T-helper 2 cell treated with Interferon-gamma antibody and Interleukin-4, amounts not matched to agents 5 μg/mL and 100 μg/mL, for 36 hours (primary cell): Measurements from ENCODE around the gene FAHD1.
A peak's percentile ranks its signal among the peaks of the same experiment; 100 is the strongest.
"Not testable (repeated sequence)": the region's sequence is repeated elsewhere in the genome, so short reads cannot be mapped to it uniquely, and the experiment has no call there.

Experiments
- DNase-seq: peaks from one replicate; pipeline ENCODE4 v3.0.0; 2021; ENCODE audit warnings: low spot score
- H3K27ac Mint-ChIP-seq: one replicate; pipeline ENCODE4 v1.8.0; 2021; ENCODE audit warnings: mild to moderate bottlenecking, mixed read lengths
- H3K27me3 Mint-ChIP-seq: one replicate; pipeline ENCODE4 v1.8.0; 2021; ENCODE audit warnings: low read depth, mixed read lengths
- H3K36me3 Mint-ChIP-seq: one replicate; pipeline ENCODE4 v1.8.0; 2021; ENCODE audit warnings: low read depth, mixed read lengths
- H3K4me1 Mint-ChIP-seq: one replicate; pipeline ENCODE4 v1.8.0; 2021; ENCODE audit warnings: low read depth, mixed read lengths
- H3K4me3 Mint-ChIP-seq: one replicate; pipeline ENCODE4 v1.8.0; 2022; ENCODE audit warnings: mild to moderate bottlenecking, moderate library complexity, mixed read lengths
- H3K9me3 Mint-ChIP-seq: one replicate; pipeline ENCODE4 v1.8.0; 2021; ENCODE audit warnings: mixed read lengths

The FAHD1 gene

GRCh38 chr16:1793578-1794220 lies 33.3 kb upstream of the FAHD1 start, which contains the start of gene IGFALS:
IGFALS (minus strand) TSS chr16:1793705; CDS start chr16:1793652, 53 bp downstream.
- H3K36me3 Mint-ChIP-seq: peaks cover 6% of the 10 kb centered on the region
- H3K4me1 Mint-ChIP-seq: no peaks in the 10 kb centered on the region
- H3K27me3 Mint-ChIP-seq: no peaks in the 10 kb centered on the region
- peaks cover 3% of the 10 kb centered on the region for H3K9me3 Mint-ChIP-seq
- no peak within 1 kb of the TSS for H3K27ac Mint-ChIP-seq
- no peak for DNase-seq
- H3K4me3 Mint-ChIP-seq: no peak within 1 kb of the TSS

DNA sequence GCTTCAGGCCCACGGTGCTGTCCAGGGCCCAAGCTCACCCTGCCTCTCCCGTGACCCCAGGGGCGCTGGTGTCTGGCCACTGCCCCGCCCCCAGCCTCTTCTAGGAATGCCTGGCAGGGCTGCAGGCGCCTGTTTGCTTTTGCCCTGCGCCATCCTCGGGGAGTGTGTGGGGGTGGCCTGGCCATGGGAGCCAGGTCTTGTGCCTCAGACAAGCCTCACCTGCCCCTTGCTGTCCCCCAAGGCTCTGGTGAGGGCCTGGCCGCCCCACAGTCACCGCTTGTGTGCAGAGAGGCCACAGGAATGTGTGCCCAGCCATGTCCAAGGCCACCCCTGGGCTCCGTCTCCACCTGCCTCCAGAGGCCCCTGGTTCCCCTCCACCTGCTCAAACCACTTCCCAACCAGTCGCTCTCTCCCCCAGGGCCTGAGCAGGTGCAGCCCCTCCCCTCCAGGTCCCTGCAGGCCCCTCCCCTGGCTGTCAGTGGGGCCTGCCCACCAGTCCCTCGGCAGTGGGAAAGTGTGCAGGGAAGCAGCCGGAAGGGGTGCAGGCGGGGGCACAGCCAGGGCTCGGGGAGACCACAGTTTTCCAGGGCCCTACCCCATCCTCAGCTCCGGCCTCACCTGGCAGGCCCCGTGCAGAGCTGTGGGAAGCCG lies 32.7 kb upstream of the FAHD1 start:
- Mint-ChIP-seq H3K27me3 (no peaks in the 10 kb centered on the region), H3K36me3 (peaks cover 4% of the 10 kb centered on the region), H3K9me3 (peaks cover 10% of the 10 kb centered on the region), H3K4me3 (no peak overlapping the region), H3K27ac (no peak overlapping the region), H3K4me1 (no peaks in the 10 kb centered on the region)
- DNase-seq: no peak

DNA sequence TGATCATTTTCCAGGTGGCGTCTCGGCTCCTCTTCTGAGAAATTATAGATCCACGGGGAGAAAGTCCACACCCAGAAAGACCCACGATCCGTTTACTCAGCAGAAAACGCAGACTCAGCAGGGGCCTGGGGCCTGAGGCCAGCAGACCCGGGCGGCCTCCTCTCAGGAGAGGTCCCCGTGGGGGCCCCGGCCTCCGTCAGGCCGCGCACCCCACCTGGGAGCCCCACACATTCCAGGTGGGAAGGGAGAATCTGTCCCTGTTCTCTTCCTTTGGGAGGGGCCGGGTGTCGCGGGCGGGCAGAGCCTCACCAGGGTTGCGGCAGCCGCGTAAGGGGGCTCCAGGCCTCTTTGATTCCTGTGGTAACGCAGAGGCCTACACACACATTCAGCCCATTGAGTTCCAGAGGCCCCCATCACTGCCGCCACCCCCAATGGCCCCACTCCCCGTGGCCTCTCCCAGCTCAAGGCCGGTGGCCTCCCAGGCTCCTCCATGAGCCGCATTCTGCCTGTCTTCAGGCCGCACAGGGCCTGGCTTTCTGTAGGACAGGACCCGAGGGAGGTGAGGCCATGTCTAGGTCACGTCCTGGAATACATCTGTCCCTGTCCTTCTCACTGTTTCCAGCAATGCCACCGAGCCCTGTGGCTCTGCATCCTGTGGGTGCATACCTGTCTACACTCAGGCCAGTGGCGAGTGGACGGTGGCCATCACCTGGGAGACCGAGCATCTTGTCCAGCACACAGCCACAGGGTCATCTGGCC lies 31.9 kb upstream of the FAHD1 start:
- Mint-ChIP-seq H3K4me1 (no peaks in the 10 kb centered on the region), H3K9me3 (peaks cover 13% of the 10 kb centered on the region), H3K4me3 (no peak overlapping the region), H3K27ac (no peak overlapping the region), H3K36me3 (peaks cover 4% of the 10 kb centered on the region), H3K27me3 (no peaks in the 10 kb centered on the region)
- no peak for DNase-seq

- peaks cover 13% of the 10 kb centered on the region for H3K9me3 Mint-ChIP-seq
- not testable (repeated sequence) for H3K4me1 Mint-ChIP-seq, H3K4me3 Mint-ChIP-seq, H3K36me3 Mint-ChIP-seq, H3K27me3 Mint-ChIP-seq, H3K27ac Mint-ChIP-seq, DNase-seq
Measured at GRCh38 chr16:1799263-1799662, 27.7 kb upstream of the FAHD1 start.

DNA sequence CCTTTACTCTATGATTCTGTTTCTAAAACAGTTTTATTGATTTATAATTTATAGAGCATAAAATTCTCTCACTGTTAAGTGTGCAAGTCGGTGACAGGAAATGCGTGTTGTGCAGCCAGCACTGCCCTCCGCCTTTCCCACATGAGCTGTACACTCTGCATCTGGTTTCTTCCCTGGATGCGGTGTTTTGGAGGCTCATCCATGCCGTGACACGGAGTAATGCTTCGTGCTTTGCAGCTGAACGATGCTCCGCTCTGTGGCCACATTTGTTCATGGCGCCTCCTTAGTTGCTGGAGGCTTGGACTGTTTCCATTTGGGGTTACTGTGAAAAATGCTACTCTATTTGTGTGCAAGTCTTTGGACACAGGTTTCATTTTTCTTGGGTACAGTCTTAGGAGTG lies 26.3 kb upstream of the FAHD1 start:
- H3K9me3 Mint-ChIP-seq: peaks cover 13% of the 10 kb centered on the region
- no peak for DNase-seq
- no peak overlapping the region for H3K27ac Mint-ChIP-seq
- H3K36me3 Mint-ChIP-seq: peaks cover 2% of the 10 kb centered on the region
- H3K4me3 Mint-ChIP-seq: no peak overlapping the region
- no peaks in the 10 kb centered on the region for H3K4me1 Mint-ChIP-seq
- H3K27me3 Mint-ChIP-seq: no peaks in the 10 kb centered on the region

DNA sequence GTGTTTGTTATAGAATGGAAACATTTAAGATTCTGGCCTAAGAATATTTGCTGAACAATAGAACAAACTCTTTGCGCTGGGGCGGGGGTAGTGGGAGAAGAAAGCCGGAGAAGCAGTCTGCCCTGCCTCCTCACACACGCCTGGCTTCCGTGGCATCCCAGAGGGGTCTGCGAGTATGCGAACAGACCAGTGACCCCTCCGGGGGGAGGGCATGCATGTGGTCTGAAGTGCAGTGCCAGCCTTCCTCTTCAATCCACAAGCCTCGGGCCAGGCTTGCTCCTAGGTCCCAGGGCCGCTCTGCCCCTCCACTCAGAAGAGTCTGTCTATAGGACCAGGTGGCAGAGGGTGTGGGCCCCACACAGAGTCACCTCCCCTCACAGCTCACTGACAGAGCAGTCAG lies 19.4 kb upstream of the FAHD1 start:
- H3K4me3 Mint-ChIP-seq: no peak overlapping the region

DNA sequence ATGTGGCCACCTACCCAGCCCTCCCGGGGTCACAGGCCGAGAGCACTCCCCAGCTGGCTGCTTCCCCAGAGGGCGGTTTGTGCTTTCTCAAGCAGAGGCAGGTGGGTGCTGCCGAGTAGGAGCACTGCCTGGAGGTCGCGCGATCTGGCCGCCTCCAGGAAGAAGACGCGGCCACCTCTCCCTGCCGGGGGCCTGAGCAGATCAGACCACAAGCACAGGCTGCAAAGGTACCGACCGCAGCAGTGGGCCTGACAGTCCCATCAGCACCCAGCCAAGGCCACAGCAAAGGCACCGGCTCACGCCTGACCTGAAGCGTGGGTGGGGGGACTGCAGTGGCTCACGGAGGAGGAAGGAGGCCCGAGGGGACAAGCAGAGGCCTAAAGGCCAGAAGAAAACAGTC lies 18.3 kb upstream of the FAHD1 start:
- Mint-ChIP-seq H3K27ac (no peak overlapping the region), H3K4me1 (peaks cover 6% of the 10 kb centered on the region), H3K36me3 (peaks cover 21% of the 10 kb centered on the region), H3K4me3 (no peak overlapping the region), H3K9me3 (no peaks in the 10 kb centered on the region), H3K27me3 (no peaks in the 10 kb centered on the region)
- no peak for DNase-seq

More for the DNA sequence above, 19.4 kb upstream of the FAHD1 start:
- DNase-seq: no peak
- H3K9me3 Mint-ChIP-seq: no peaks in the 10 kb centered on the region
- H3K27ac Mint-ChIP-seq: no peak overlapping the region
- peaks cover 2% of the 10 kb centered on the region for H3K4me1 Mint-ChIP-seq
- H3K27me3 Mint-ChIP-seq: no peaks in the 10 kb centered on the region
- peaks cover 15% of the 10 kb centered on the region for H3K36me3 Mint-ChIP-seq

- Mint-ChIP-seq H3K36me3 (peaks cover 21% of the 10 kb centered on the region), H3K4me1 (peaks cover 6% of the 10 kb centered on the region), H3K4me3 (no peak overlapping the region), H3K27ac (no peak overlapping the region), H3K27me3 (no peaks in the 10 kb centered on the region), H3K9me3 (no peaks in the 10 kb centered on the region)
- no peak for DNase-seq
Measured at GRCh38 chr16:1809281-1809801, 17.7 kb upstream of the FAHD1 start.

- Mint-ChIP-seq H3K27me3 (no peaks in the 10 kb centered on the region), H3K4me3 (no peak overlapping the region), H3K27ac (no peak overlapping the region), H3K9me3 (no peaks in the 10 kb centered on the region), H3K36me3 (peaks cover 21% of the 10 kb centered on the region), H3K4me1 (peaks cover 6% of the 10 kb centered on the region)
- DNase-seq: no peak
Measured at GRCh38 chr16:1810106-1810505, 16.9 kb upstream of the FAHD1 start.

DNA sequence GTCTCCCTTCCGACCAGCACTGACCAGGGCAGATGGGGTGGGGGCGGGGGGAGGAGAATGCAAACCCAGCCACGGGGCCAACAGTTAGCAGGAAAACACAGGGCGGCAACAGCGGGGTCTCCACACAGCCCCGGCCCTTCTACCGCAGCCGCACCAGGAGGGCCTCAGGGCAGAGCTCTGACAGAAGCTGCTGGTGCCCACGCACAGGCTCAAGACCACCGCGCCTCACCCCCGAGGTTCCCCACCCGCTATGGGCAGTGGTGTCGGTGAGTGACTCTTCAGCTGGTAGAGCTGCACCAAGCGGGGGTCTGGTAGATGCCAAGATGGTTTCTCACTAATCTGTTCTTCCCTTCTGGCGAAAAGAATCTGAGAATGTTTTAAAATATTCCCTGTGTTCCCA lies 16.5 kb upstream of the FAHD1 start:
- Mint-ChIP-seq H3K27me3 (no peaks in the 10 kb centered on the region), H3K9me3 (no peaks in the 10 kb centered on the region), H3K4me1 (peaks cover 6% of the 10 kb centered on the region), H3K4me3 (no peak overlapping the region), H3K27ac (no peak overlapping the region), H3K36me3 (peaks cover 24% of the 10 kb centered on the region)
- DNase-seq: no peak

DNA sequence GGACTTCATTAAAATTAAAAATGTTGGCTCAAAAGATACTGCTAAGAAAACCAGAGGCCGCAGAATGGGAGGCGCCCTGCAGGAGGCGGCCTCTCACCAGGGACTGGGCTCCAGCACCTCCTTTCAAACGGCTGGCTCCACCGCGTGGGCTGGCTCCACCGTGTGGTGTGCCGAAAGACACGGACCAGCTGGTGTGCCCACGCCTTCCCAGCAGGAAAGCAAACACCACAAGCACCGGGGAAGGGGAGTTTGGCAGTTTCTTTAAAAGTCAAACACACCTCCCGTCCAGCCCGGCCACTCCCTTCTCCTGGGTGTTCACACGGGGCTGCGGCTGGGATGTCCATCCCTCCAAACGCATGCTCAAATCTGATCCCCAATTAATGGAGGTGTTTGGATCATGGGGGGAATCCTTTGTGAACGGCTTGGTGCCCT lies 14.3 kb upstream of the FAHD1 start:
- peaks cover 6% of the 10 kb centered on the region for H3K4me1 Mint-ChIP-seq
- no peaks in the 10 kb centered on the region for H3K27me3 Mint-ChIP-seq
- no peaks in the 10 kb centered on the region for H3K9me3 Mint-ChIP-seq
- no peak overlapping the region for H3K27ac Mint-ChIP-seq
- peak; percentile 53 for DNase-seq
- H3K36me3 Mint-ChIP-seq: peaks cover 13% of the 10 kb centered on the region
- H3K4me3 Mint-ChIP-seq: no peak overlapping the region

DNA sequence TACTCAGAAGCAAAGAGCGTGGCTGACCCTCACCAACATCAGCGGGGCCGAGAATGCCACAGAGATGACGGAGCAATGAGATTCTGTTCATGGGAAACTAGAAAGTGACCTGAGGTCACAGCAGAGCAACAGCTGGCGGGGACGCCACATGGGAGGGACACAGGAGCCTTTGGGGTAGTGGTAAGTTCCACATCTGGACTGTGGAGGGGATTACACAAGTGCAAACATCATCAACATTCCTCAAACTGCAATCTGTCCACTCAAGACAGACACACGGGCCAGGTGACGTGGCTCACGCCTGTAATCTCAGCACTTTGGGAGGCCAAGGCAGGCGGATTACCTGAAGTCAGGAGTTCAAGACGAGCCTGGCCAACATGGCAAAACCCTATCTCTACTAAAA lies 11.5 kb upstream of the FAHD1 start:
- Mint-ChIP-seq H3K4me3 (no peak overlapping the region), H3K4me1 (peaks cover 6% of the 10 kb centered on the region), H3K9me3 (no peaks in the 10 kb centered on the region), H3K36me3 (peaks cover 10% of the 10 kb centered on the region), H3K27ac (no peak overlapping the region), H3K27me3 (no peaks in the 10 kb centered on the region)
- DNase-seq: no peak

DNA sequence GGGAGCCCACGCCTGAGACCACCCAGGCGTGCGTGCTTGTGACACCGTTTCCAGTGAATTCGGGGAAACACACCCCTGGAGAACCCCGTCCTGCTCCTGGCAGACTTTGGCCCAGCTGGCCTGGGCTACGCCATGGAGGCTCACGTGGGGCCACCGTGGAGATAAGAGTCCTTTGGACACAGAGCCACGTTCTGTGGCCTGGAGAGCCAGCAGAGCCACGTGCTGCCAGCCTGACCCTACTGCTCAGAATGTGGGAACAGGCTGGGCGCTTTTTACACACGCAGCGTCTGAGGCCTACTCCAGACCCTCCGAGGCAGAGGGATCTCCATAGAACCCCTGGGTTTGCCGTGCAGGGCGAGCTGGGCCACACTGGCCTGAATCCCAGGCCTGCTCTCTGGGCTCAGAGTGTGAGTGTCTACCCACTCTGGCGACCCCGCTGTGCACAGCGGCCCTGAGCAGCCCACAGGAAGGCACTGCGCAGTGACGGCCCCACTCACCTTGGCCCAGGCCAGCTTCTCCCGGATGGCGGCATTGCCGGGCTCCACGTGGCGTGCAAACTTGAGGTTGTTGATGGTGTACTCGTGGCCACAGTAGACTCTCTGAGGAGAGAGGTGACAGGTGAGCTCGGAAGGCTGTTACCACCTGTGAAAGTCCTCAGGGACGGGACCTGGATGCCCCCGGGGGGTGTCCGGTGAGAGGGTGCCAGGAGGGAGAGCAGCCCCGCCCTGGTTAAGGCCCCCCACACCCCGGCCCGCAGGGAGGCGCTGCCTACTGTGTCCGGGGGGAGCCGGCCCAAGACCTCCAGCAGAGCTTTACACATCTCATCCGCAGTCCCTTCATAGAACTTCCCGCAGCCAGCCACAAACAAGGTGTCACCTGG lies 10.4 kb upstream of the FAHD1 start:
- no peak for DNase-seq
- Mint-ChIP-seq H3K27ac (no peak overlapping the region), H3K4me3 (no peak overlapping the region), H3K9me3 (no peaks in the 10 kb centered on the region), H3K36me3 (peaks cover 10% of the 10 kb centered on the region), H3K4me1 (peaks cover 6% of the 10 kb centered on the region), H3K27me3 (no peaks in the 10 kb centered on the region)
